Hematopoietic multipotent progenitor cell (in vitro differentiated cells): ENCODE results near the gene FADS2. TPM values are rescaled to one million over a fixed set of nuclear protein-coding genes. Genes with fewer than 3 reads are reported as not detected.
"Not testable (repeated sequence)": the region's sequence is repeated elsewhere in the genome, so short reads cannot be mapped to it uniquely, and the experiment has no call there.

Experiments used
- DNase-seq, 3 donors: peaks; one replicate each; pipeline ENCODE4 v3.0.0-alpha.2; 2011 to 2015; ENCODE audit warnings: low read depth in 2 of 3, low spot score in 2 of 3
- total RNA-seq: library from RNA; depleted of rRNA; stranded (reverse); fragments of >200 nt; gene quantifications from one replicate; pipeline ENCODE4 v1.2.3, GENCODE V29; 2012

FADS2 gene
- total RNA-seq, 1 donor = 110 TPM

DNA sequence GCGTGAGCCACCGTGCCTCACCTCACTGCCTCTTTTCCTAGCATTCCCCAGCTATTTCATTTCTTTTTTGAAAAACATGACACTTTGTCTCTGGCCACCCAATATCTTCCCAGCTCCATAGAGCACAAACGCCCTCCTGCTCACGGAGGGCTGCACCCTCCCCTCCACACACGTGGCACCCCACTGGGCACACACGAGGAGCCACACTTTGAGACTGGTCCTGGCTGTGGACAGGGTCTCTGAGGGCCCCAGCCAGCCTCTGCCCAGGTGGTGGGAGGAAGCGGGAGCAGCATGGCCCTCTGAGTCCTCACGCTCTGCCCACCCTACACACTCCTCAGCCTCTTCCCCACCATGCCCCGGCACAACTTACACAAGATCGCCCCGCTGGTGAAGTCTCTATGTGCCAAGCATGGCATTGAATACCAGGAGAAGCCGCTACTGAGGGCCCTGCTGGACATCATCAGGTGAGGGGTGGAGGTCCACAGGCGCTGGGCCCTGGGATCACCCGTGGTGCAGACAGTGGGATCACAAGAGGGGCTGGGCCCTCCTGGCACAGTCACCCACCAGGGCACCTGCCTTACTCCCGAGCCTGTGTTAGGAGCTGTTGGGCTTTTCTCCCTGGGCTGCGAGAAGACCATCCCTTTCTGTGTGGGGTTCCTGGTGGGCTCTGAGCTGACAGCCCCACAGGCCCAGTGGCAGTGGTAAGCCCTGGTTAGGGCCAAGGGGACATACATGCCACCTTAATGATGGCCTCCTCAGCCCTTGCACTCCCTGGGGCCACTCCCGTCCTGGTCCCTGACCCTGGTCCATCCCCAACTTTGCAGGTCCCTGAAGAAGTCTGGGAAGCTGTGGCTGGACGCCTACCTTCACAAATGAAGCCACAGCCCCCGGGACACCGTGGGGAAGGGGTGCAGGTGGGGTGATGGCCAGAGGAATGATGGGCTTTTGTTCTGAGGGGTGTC lies 37.0 kb downstream of the FADS2 start:
- no peak for DNase-seq

GRCh38 chr11:61866231-61866957 lies 38.3 kb downstream of the FADS2 start:
- no peak for DNase-seq

GRCh38 chr11:61866958-61867343 lies 38.9 kb downstream of the FADS2 start:
- no peak for DNase-seq

GRCh38 chr11:61868571-61869428 lies 40.7 kb downstream of the FADS2 start:
- no peak for DNase-seq

DNA sequence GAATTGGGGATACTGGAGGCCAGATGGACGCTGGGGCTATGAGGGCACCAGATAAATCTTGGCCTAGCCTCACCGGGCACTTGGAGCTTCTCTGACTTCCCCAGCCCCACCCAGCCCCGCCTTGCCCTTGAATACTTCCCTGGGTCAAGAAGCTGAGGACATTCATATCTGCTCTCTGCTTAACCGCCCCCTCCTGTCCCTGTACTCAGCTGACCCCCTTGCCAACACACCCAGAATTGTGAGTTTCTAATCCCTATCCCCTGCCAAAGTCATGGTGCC lies 41.3 kb downstream of the FADS2 start:
- DNase-seq = no peak

- DNase-seq = peak in 2 of 3 donors; percentile 28 to 36
Measured at GRCh38 chr11:61869708-61870451, 41.8 kb downstream of the FADS2 start.

DNA sequence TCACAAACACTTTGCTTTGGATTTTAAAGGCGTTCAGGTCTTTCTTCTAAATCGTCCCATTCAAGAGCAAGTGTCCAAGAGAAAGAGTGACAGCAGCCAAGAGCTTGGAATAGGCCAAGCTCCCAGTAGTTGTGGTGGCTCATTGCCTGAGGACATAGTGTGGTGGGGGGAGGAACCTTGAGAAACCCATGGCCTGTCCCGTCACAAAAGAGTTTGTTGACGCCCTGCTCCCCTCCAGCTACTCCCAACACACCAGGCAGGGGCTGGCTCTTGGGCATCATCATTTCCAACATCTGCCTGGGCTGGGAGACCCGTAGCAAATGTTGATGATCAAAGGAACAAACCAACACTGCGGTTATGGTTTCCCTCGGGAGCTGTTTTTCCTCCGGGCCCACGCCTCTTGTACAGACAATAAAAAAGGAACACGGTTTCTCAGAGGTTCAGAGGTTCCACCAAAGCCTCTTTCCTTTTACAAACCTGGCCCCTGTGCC lies 42.5 kb downstream of the FADS2 start:
- no peak for DNase-seq

- peak; percentile 32 to 77 (median 72) for DNase-seq
Measured at GRCh38 chr11:61871158-61871597, 43.1 kb downstream of the FADS2 start.

DNA sequence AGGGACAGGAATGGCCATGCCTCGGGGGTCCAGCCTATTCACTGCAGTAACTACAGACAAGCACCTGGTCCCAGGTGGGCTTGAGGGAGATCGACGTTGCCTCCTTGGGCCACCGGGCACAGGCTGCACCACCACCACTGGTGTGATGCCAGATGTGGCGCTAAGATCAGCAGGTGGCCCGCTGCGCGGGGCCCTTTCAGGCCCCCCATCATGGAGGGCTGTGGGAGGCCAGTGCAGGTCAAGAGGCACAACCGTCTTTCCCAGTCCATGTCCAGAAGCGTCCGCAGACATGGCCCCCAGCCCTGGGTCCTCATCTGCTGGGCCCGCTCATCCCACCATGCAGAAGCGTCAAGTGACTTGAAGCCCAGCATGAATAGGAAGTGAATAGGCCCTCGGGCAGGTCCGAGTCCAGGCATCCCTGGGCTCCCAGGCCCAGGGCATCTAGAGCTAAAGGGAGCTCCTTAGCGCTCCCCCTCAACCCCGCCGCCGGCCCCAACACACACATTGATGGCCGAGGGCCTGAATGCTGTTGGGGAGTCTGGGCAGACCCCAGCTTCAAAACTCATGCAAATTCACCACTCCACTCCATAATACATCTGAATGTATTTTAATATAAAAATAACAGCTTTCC lies 45.0 kb downstream of the FADS2 start:
- DNase-seq = no peak

DNA sequence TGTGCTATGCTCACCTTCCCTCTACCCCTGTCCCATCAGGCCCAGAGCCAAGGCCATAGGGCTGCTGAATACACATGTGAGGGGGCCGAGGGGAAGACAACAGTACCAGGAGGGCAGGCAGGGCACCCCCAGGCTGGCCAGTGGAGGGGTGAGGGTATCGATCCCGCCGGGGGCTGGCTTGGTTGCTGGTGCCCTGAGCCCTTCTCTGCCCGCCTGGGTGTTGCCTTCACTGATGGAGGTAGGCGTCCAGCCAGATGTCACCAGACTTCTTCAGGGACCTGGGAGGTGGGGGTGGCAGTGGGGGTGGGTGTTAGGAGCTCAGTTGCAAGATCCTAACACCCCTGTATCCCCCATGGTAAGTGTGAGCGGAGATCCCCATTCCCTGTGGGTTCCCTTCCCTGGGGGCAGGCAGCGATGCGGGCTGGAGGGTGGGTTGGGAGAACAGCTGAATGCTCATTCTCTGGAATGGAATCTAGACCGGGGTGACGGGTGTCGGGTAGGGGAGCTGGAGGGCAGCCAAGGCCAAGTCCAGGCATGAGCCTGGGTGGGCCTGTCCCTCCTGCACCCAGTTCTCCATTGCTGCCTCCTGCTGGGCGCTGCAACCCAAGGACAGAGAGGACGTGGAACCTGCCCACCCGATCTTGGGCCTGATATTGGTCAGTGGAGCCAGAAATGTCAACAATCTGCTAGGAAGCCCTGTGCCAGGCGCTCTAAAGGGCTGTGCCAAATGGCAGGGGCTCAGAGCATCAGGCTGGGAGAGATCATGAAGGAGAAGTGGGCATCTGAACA lies 45.7 kb downstream of the FADS2 start:
- DNase-seq = no peak

- DNase-seq = no peak
Measured at GRCh38 chr11:61874377-61874809, 46.3 kb downstream of the FADS2 start.

DNA sequence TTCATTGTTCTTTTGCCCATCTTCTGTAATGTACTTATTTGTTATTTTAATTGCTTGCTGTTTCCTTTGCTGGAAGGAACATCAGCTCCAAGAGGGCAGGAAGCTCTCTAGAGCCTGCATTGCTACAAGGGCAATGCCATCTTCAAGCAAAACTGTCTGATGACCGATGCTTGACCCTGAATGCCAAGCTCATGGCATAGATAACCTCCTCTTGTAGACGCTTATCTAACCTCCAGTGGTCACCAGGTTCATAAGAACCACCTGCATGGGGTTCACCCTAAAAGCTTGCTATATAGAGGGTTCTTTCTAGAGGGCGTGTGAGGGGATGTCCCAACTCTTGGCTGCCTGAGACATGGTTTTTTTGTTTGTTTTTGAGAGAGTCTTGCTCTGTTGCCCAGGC lies 46.8 kb downstream of the FADS2 start:
- no peak for DNase-seq

- DNase-seq = no peak
Measured at GRCh38 chr11:61875698-61876097, 47.6 kb downstream of the FADS2 start.

DNA sequence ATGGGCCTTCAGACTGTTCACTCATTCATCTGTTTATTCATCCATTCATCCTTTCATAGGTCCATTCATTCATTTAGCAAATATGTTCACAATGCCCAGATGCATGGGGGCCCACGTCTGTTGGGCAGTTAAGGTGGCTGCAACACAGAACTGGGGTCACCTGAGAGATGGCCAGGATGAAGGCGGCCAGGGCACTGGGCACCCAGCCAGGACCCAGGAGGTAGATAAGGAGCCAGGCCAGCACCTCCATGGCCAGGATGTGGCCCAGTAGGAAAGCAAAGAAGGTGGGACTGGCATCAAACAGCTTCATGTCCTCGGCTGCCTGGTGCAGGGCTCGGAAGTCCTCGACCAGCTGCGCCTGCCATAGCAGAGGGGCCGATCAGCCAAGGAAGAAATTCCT lies 51.1 kb downstream of the FADS2 start:
- DNase-seq = no peak

GRCh38 chr11:61880031-61880430 lies 51.9 kb downstream of the FADS2 start:
- DNase-seq = no peak

GRCh38 chr11:61880454-61880853 lies 52.4 kb downstream of the FADS2 start:
- no peak for DNase-seq

GRCh38 chr11:61881397-61881796 lies 53.3 kb downstream of the FADS2 start:
- no peak for DNase-seq

- DNase-seq = not testable (repeated sequence)
Measured at GRCh38 chr11:61882267-61882666, 54.2 kb downstream of the FADS2 start.

- no peak for DNase-seq
Measured at GRCh38 chr11:61882879-61883278, 54.8 kb downstream of the FADS2 start.
